NCI-H146 treated with DMSO at 0.1 percent for 48 hours (cell line): ENCODE results near the gene HMGB2.

Experiments used
- DNase-seq: peaks from one replicate; lab custom pipeline; 2025; ENCODE audit not compliant: unreplicated experiment; lab: John Stamatoyannopoulos, UW

The HMGB2 gene

GRCh38 chr4:173334085-173334890 lies at the start of gene HMGB2:
Gene HMGB2, minus strand, starts transcription at chr4:173334358. Its CDS starts 709 bp downstream, at chr4:173333649.
- peak; percentile 95 for DNase-seq

GRCh38 chr4:173382349-173382748 lies 48.2 kb upstream of the HMGB2 start:
- no peak for DNase-seq

GRCh38 chr4:173381610-173382009 lies 47.5 kb upstream of the HMGB2 start:
- no peak for DNase-seq

- no peak for DNase-seq
Observed at GRCh38 chr4:173380987-173381386, 46.8 kb upstream of the HMGB2 start.

- DNase-seq = no peak
Observed at GRCh38 chr4:173379929-173380328, 45.8 kb upstream of the HMGB2 start.

GRCh38 chr4:173374588-173374987 lies 40.4 kb upstream of the HMGB2 start:
- DNase-seq = no peak

GRCh38 chr4:173371292-173372192 lies 37.4 kb upstream of the HMGB2 start:
- DNase-seq = peak; percentile 17

- DNase-seq = peak; percentile 88
Observed at GRCh38 chr4:173370477-173371291, 36.5 kb upstream of the HMGB2 start, which contains the start of gene SAP30. Gene SAP30, plus strand, starts transcription at chr4:173370954. Its CDS starts 229 bp downstream, at chr4:173371183.

GRCh38 chr4:173370130-173370476 lies 35.9 kb upstream of the HMGB2 start:
- DNase-seq = no peak

GRCh38 chr4:173367946-173368345 lies 33.8 kb upstream of the HMGB2 start:
- no peak for DNase-seq

- no peak for DNase-seq
Observed at GRCh38 chr4:173367285-173367684, 33.1 kb upstream of the HMGB2 start.

- no peak for DNase-seq
Observed at GRCh38 chr4:173365359-173365996, 31.3 kb upstream of the HMGB2 start.

- no peak for DNase-seq
Observed at GRCh38 chr4:173362666-173363065, 28.5 kb upstream of the HMGB2 start.

GRCh38 chr4:173360587-173361221 lies 26.5 kb upstream of the HMGB2 start:
- DNase-seq = no peak

- DNase-seq = no peak
Observed at GRCh38 chr4:173357939-173358338, 23.8 kb upstream of the HMGB2 start.

- no peak for DNase-seq
Observed at GRCh38 chr4:173347467-173347866, 13.3 kb upstream of the HMGB2 start.

- DNase-seq = no peak
Observed at GRCh38 chr4:173346074-173346473, 11.9 kb upstream of the HMGB2 start.

- DNase-seq = no peak
Observed at GRCh38 chr4:173345648-173346047, 11.5 kb upstream of the HMGB2 start.

- no peak for DNase-seq
Observed at GRCh38 chr4:173343832-173344397, 9.8 kb upstream of the HMGB2 start.

- DNase-seq = no peak
Observed at GRCh38 chr4:173337463-173337862, 3.3 kb upstream of the HMGB2 start.
